ENCODE data around the gene RPS6KC1. TPM values are rescaled to one million over a fixed set of nuclear protein-coding genes. Genes with fewer than 3 reads are reported as not detected.
A peak's percentile ranks its signal among the peaks of the same experiment; 100 is the strongest.

RPS6KC1 gene
- total and polyA plus RNA-seq, 9 of the 15 experiments (the other 6 are each of a cell fraction or from before 2014, with no cell fraction given) = 4.3 to 34.6 (median 20.9) TPM

GRCh38 chr1:213015099-213016050 is 35.7 kb upstream of the RPS6KC1 start, which contains the start of gene ANGEL2 (continued):
- TF ChIP-seq HNRNPLL (IDR thresholded peaks at IDR 0.05; ENCODE audit: low read depth, low read length, poor library complexity, severe bottlenecking) = peak; percentile 92
- TF ChIP-seq ZNF316 (IDR thresholded peaks at IDR 0.05) = 0 out of 2 replicates have a peak, but pooled peaks have one; percentile 1
- TF ChIP-seq ZBTB1 (CRISPR knock-in tag; IDR thresholded peaks at IDR 0.05; ENCODE audit: borderline replicate concordance, low read depth) = no peak
- no peak for TF ChIP-seq CBFA2T2 (conservative IDR thresholded peaks at IDR 0.05)
- no peak for TF ChIP-seq TCFL5 (CRISPR knock-in tag; conservative IDR thresholded peaks at IDR 0.05)
- TF ChIP-seq FOSL1 (tag; conservative IDR thresholded peaks at IDR 0.05) = no peak
- 0 out of 2 replicates have a peak, but pooled peaks have one; percentile 21 for TF ChIP-seq ZNF79 (CRISPR knock-in tag; IDR thresholded peaks at IDR 0.05; ENCODE audit: low read depth)
- TF ChIP-seq ZNF561 (CRISPR knock-in tag; conservative IDR thresholded peaks at IDR 0.05) = no peak
- TF ChIP-seq ZSCAN29 (IDR thresholded peaks at IDR 0.05) = no peak
- TF ChIP-seq ARNT (IDR thresholded peaks at IDR 0.05) = 0 out of 4 replicates have a peak, but pooled peaks of 1 of the 2 experiments have one; percentile 53
- TF ChIP-seq HMG20A (CRISPR knock-in tag; conservative IDR thresholded peaks at IDR 0.05) = no peak
- no peak for TF ChIP-seq ZNF444 (CRISPR knock-in tag; IDR thresholded peaks at IDR 0.05)
- TF ChIP-seq SPI1 (IDR thresholded peaks at IDR 0.05; ENCODE audit: borderline replicate concordance, low read depth, low read length) = peak; percentile 69; the same call in 1 of the 2 replicates
- TF ChIP-seq ARID3B (CRISPR knock-in tag; IDR thresholded peaks at IDR 0.05; ENCODE audit: borderline replicate concordance) = no peak
- TF ChIP-seq XRCC5 (IDR thresholded peaks at IDR 0.05; ENCODE audit: low read depth, low read length) = no peak
- TF ChIP-seq E2F4 (CRISPR knock-in tag; IDR thresholded peaks at IDR 0.05; ENCODE audit: low read depth) = no peak
- TF ChIP-seq LARP7 (IDR thresholded peaks at IDR 0.05) = no peak
- TF ChIP-seq TRIM25 (IDR thresholded peaks at IDR 0.05; ENCODE audit: borderline replicate concordance) = no peak
- TF ChIP-seq STAT5B (CRISPR knock-in tag; IDR thresholded peaks at IDR 0.05) = no peak
- TF ChIP-seq PHB (CRISPR knock-in tag; IDR thresholded peaks at IDR 0.05) = no peak
- TF ChIP-seq GABPB2 (CRISPR knock-in tag; conservative IDR thresholded peaks at IDR 0.05) = no peak
- TF ChIP-seq HBP1 (CRISPR knock-in tag; IDR thresholded peaks at IDR 0.05) = no peak; the same call in 1 of the 2 replicates

Data from K562 (cell line).